WERI-Rb-1 (cell line): ENCODE measurements around the gene DHRSX.
"Not testable (repeated sequence)": the region's sequence is repeated elsewhere in the genome, so short reads cannot be mapped to it uniquely, and the experiment has no call there.

ENCODE experiments used
- DNase-seq: peaks from one replicate; pipeline ENCODE4 v3.0.0-alpha.2; 2020
- H3K27ac ChIP-seq: fragments of 250-450 bp; sonication (Bioruptor Pico); 2 replicates; pipeline ENCODE4 v1.5.1; 2020; ENCODE audit warnings: mild to moderate bottlenecking, moderate library complexity
- H3K27me3 ChIP-seq: fragments of 250-450 bp; sonication (Bioruptor Pico); 2 replicates; pipeline ENCODE4 v1.5.1; 2021; ENCODE audit warnings: mild to moderate bottlenecking, low read depth, moderate library complexity; ENCODE audit not compliant: insufficient read depth, severe bottlenecking
- H3K36me3 ChIP-seq: fragments of 250-450 bp; sonication (Bioruptor Pico); 2 replicates; pipeline ENCODE4 v1.5.1; 2020; ENCODE audit warnings: mild to moderate bottlenecking, moderate library complexity
- H3K4me3 ChIP-seq: 2 replicates; pipeline ENCODE4 v1.5.1; 2011; ENCODE audit warnings: low read depth, mild to moderate bottlenecking, control low read depth, low read length
- H3K9me3 ChIP-seq: fragments of 250-450 bp; sonication (Bioruptor Pico); 2 replicates; pipeline ENCODE4 v1.5.1; 2021; ENCODE audit warnings: mild to moderate bottlenecking, moderate library complexity; ENCODE audit not compliant: severe bottlenecking
- TF ChIP-seq, protein P1 (sequence below): IDR thresholded peaks from 2 replicates; pipeline ENCODE4 v1.5.1; 2011; ENCODE audit warnings: low read depth, mild to moderate bottlenecking, control low read depth, inconsistent platforms, low read length

The DHRSX gene

GRCh38 chrX:2220829-2221567 is 279.8 kb downstream of the DHRSX start:
- Histone ChIP-seq H3K9me3 (peaks cover 12% of the 10 kb centered on the region), H3K27me3 (no peaks in the 10 kb centered on the region), H3K36me3 (peaks cover 14% of the 10 kb centered on the region), H3K27ac (no peak overlapping the region), H3K4me3 (no peak overlapping the region)
- DNase-seq, result no peak
- TF ChIP-seq, protein P1, sequence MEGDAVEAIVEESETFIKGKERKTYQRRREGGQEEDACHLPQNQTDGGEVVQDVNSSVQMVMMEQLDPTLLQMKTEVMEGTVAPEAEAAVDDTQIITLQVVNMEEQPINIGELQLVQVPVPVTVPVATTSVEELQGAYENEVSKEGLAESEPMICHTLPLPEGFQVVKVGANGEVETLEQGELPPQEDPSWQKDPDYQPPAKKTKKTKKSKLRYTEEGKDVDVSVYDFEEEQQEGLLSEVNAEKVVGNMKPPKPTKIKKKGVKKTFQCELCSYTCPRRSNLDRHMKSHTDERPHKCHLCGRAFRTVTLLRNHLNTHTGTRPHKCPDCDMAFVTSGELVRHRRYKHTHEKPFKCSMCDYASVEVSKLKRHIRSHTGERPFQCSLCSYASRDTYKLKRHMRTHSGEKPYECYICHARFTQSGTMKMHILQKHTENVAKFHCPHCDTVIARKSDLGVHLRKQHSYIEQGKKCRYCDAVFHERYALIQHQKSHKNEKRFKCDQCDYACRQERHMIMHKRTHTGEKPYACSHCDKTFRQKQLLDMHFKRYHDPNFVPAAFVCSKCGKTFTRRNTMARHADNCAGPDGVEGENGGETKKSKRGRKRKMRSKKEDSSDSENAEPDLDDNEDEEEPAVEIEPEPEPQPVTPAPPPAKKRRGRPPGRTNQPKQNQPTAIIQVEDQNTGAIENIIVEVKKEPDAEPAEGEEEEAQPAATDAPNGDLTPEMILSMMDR, result no peak

DNA sequence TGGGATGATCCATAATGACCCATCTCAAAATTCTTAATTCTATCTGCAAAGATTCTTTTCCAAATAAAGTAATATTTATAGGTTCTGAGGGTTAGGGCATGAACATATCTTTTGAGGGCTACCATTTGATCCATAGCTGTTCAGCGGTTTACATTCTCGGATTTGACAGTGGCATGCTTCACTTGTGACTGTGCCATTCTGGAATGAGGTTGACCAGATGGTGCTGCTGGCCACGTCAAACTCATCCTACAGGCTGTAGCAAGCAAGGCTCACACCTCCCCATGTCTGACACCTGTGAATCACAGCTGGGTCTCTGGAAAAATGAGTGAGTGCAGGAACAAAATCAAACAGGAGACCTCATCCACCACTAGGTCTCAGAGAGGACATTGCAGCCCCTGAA is 280.5 kb downstream of the DHRSX start:
- Histone ChIP-seq H3K27me3 (no peaks in the 10 kb centered on the region), H3K9me3 (peaks cover 12% of the 10 kb centered on the region), H3K4me3 (no peak overlapping the region), H3K27ac (no peak overlapping the region), H3K36me3 (peaks cover 14% of the 10 kb centered on the region)
- TF ChIP-seq, protein P1, result no peak
- no peak for DNase-seq

- H3K27me3 ChIP-seq, H3K27ac ChIP-seq, H3K36me3 ChIP-seq, DNase-seq, H3K9me3 ChIP-seq, H3K4me3 ChIP-seq: not testable (repeated sequence)
These were observed 286.5 kb downstream of the DHRSX start for GRCh38 chrX:2214138-2214823.

- H3K4me3 ChIP-seq, DNase-seq, H3K27ac ChIP-seq, H3K36me3 ChIP-seq, H3K27me3 ChIP-seq, H3K9me3 ChIP-seq: not testable (repeated sequence)
These were observed 289.1 kb downstream of the DHRSX start for GRCh38 chrX:2211667-2212066.

- no peak for DNase-seq
- TF ChIP-seq, protein P1, result no peak
- Histone ChIP-seq H3K27me3 (no peaks in the 10 kb centered on the region), H3K27ac (no peak overlapping the region), H3K36me3 (no peaks in the 10 kb centered on the region), H3K4me3 (no peak overlapping the region), H3K9me3 (no peaks in the 10 kb centered on the region)
These were observed 307.5 kb downstream of the DHRSX start for GRCh38 chrX:2193273-2193592.

- TF ChIP-seq, protein P1, result no peak
These were observed 308.0 kb downstream of the DHRSX start for GRCh38 chrX:2192584-2193272.

More at GRCh38 chrX:2192584-2193272, 308.0 kb downstream of the DHRSX start:
- Histone ChIP-seq H3K36me3 (no peaks in the 10 kb centered on the region), H3K27ac (no peak overlapping the region), H3K4me3 (no peak overlapping the region), H3K9me3 (no peaks in the 10 kb centered on the region), H3K27me3 (no peaks in the 10 kb centered on the region)
- DNase-seq, result no peak
